Endodermal cell (in vitro differentiated cells): ENCODE results near the gene TMEM259. TPM values are rescaled to one million over a fixed set of nuclear protein-coding genes. Genes with fewer than 3 reads are reported as not detected.
A peak's percentile ranks its signal among the peaks of the same experiment; 100 is the strongest.

Experiments used
- DNase-seq: peaks from one replicate; pipeline ENCODE4 v3.0.0-alpha.2; 2017
- H3K27ac ChIP-seq: 2 replicates; pipeline ENCODE4 v1.5.1; 2013; ENCODE audit warnings: mild to moderate bottlenecking, low read depth, low read length, moderate library complexity
- H3K27me3 ChIP-seq: 2 replicates; pipeline ENCODE4 v1.6.1; 2013; ENCODE audit warnings: mild to moderate bottlenecking, low read length, moderate library complexity; ENCODE audit not compliant: insufficient read depth, control insufficient read depth, poor library complexity, severe bottlenecking
- H3K36me3 ChIP-seq: 2 replicates; pipeline ENCODE4 v1.7.0; 2013; ENCODE audit warnings: mild to moderate bottlenecking, low read length, moderate library complexity; ENCODE audit not compliant: control insufficient read depth, insufficient read depth
- H3K4me1 ChIP-seq: one replicate; pipeline ENCODE4 v1.7.0; 2013; ENCODE audit warnings: low read length; ENCODE audit not compliant: control insufficient read depth, insufficient read depth
- H3K4me3 ChIP-seq: 2 replicates; pipeline ENCODE4 v1.5.1; 2013; ENCODE audit warnings: mild to moderate bottlenecking, low read length, moderate library complexity
- H3K9ac ChIP-seq: 2 replicates; pipeline ENCODE4 v1.6.1; 2013; ENCODE audit warnings: mild to moderate bottlenecking, low read length, moderate library complexity; ENCODE audit not compliant: poor library complexity, severe bottlenecking; ENCODE audit errors: extremely low read depth
- H3K9me3 ChIP-seq: 2 replicates; pipeline ENCODE4 v1.6.1; 2013; ENCODE audit warnings: mild to moderate bottlenecking, low read length, moderate library complexity; ENCODE audit not compliant: control insufficient read depth
- H3K27ac Mint-ChIP-seq: 2 replicates; pipeline ENCODE4 v1.8.0; 2020; ENCODE audit warnings: mixed read lengths
- H3K27me3 Mint-ChIP-seq: 2 replicates; pipeline ENCODE4 v1.8.0; 2021; ENCODE audit warnings: mild to moderate bottlenecking, mixed read lengths; ENCODE audit not compliant: insufficient read depth
- H3K36me3 Mint-ChIP-seq: 2 replicates; pipeline ENCODE4 v1.8.0; 2020; ENCODE audit warnings: low read depth, mixed read lengths
- H3K4me1 Mint-ChIP-seq: 2 replicates; pipeline ENCODE4 v1.8.0; 2020; ENCODE audit warnings: mixed read lengths
- H3K4me3 Mint-ChIP-seq: 2 replicates; pipeline ENCODE4 v1.8.0; 2020; ENCODE audit warnings: mild to moderate bottlenecking, moderate library complexity, mixed read lengths
- H3K9me3 Mint-ChIP-seq: 2 replicates; pipeline ENCODE4 v1.8.0; 2020; ENCODE audit warnings: mild to moderate bottlenecking, mixed read lengths
- CTCF ChIP-seq: fragments of 200-600 bp; sonication (generic); conservative IDR thresholded peaks from 2 replicates; pipeline ENCODE4 v1.5.0; 2021; ENCODE audit warnings: antibody characterized with exemption, mild to moderate bottlenecking
- WGBS, 2 experiments: methylation state at CpG; one replicate each; pipeline versions ENCODE4 v1.1.5 to v1.1.7; 2013; ENCODE audit warnings: missing lambda C conversion rate in 2 of 2, mixed read lengths in 1 of 2; ENCODE audit not compliant: insufficient coverage in 1 of 2, insufficient read length in 1 of 2; 5-methylcytosine and 5-hydroxymethylcytosine counted together
- total RNA-seq, 2 donors: library from RNA; stranded (reverse); fragmentation: NEBNext Ultra II Directional in 1 of 2; extraction: Animal tissue kit (Norgen Biotek cat#: 25700) in 1 of 2; gene quantifications; 2 replicates in 1 of 2; 3 replicates in 1 of 2; pipeline ENCODE4 v1.2.1, GENCODE V29; 2021

TMEM259 gene
- total RNA-seq, 2 donors from 2014 or later: 157 to 176 TPM

DNA sequence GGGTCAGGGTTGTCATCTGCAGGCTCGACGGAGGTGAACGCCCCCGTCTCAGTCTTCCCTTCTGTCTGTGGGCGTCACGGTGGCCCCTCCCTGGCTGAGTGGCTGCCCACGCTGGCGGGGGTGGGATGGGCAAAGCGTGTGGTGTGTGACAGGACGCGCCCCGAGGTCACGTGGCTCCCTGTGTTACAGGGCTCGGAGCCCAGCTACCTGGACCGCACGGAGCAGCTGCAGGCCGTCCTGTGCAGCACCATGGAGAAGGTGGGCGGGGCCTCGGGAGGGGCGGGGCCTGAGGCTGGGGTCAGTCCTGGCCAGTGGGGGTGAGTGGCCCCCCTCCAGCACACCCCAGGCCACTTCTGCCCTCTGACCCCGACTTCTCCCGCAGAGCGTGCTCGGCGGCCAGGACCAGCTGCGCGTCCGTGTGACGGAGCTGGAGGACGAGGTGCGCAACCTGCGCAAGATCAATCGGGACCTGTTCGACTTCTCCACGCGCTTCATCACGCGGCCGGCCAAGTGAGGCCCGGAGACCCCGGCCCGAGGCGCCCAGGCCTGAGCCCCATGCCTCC is 27.0 kb downstream of the TMEM259 start:
- H3K4me3 ChIP-seq: no peak overlapping the region
- no peak overlapping the region for H3K9ac ChIP-seq
- peak; percentile 71 for DNase-seq
- H3K9me3 Mint-ChIP-seq: no peaks in the 10 kb centered on the region
- TF ChIP-seq CTCF: no peak
- H3K27ac Mint-ChIP-seq: no peak overlapping the region
- H3K27me3 Mint-ChIP-seq: peaks cover 28% of the 10 kb centered on the region
- H3K4me3 Mint-ChIP-seq: no peak overlapping the region
- no peak overlapping the region for H3K27ac ChIP-seq
- no peaks in the 10 kb centered on the region for H3K9me3 ChIP-seq
- peaks cover 12% of the 10 kb centered on the region for H3K36me3 Mint-ChIP-seq
- peaks cover 22% of the 10 kb centered on the region for H3K36me3 ChIP-seq
- H3K4me1 ChIP-seq: no peaks in the 10 kb centered on the region
- H3K4me1 Mint-ChIP-seq: peaks cover 4% of the 10 kb centered on the region
- peaks cover 27% of the 10 kb centered on the region for H3K27me3 ChIP-seq
- 94 to 98% methylated on average over 29 to 43 of the region's 43 CpGs for WGBS, 2 experiments

GRCh38 chr19:993361-993830 is 27.5 kb downstream of the TMEM259 start:
- Histone ChIP-seq H3K27ac (no peak overlapping the region), H3K4me3 (no peak overlapping the region), H3K9ac (no peak overlapping the region), H3K9me3 (no peaks in the 10 kb centered on the region), H3K27me3 (peaks cover 22% of the 10 kb centered on the region), H3K4me1 (no peaks in the 10 kb centered on the region), H3K36me3 (peaks cover 22% of the 10 kb centered on the region)
- Mint-ChIP-seq H3K4me1 (peaks cover 4% of the 10 kb centered on the region), H3K27ac (no peak overlapping the region), H3K4me3 (no peak overlapping the region), H3K9me3 (no peaks in the 10 kb centered on the region), H3K36me3 (peaks cover 12% of the 10 kb centered on the region), H3K27me3 (peaks cover 25% of the 10 kb centered on the region)
- no peak for TF ChIP-seq CTCF
- 92 to 96% methylated on average over 15 to 17 of the region's 17 CpGs for WGBS, 2 experiments
- no peak for DNase-seq

DNA sequence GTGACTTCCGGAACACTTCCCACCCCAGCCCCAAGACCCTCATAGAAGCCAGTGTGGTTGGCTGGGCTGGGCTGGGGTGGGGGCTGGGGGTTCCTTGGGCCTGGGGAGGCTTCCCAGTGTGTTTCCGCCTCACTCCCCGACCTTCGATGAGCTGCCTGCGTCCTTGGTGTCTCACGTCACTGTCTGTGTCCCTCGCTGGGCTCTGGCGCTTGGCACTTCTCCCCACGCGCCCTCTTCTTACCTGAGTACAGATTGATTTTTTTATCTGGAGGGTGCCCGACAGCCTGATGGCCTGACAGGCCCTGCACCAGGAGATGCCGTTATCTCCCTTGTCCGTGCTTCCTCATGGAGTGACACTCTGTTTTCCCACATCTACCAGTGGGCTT is 28.3 kb downstream of the TMEM259 start:
- DNase-seq: no peak
- Histone ChIP-seq H3K36me3 (peaks cover 22% of the 10 kb centered on the region), H3K4me1 (no peaks in the 10 kb centered on the region), H3K9me3 (no peaks in the 10 kb centered on the region), H3K9ac (no peak overlapping the region), H3K27ac (no peak overlapping the region), H3K27me3 (peaks cover 15% of the 10 kb centered on the region), H3K4me3 (no peak overlapping the region)
- peaks cover 18% of the 10 kb centered on the region for H3K27me3 Mint-ChIP-seq
- WGBS, 2 experiments: 95 to 99% methylated on average over 12 to 13 of the region's 13 CpGs
- H3K27ac Mint-ChIP-seq: no peak overlapping the region
- H3K9me3 Mint-ChIP-seq: no peaks in the 10 kb centered on the region
- TF ChIP-seq CTCF: no peak
- peaks cover 15% of the 10 kb centered on the region for H3K36me3 Mint-ChIP-seq
- no peak overlapping the region for H3K4me3 Mint-ChIP-seq
- H3K4me1 Mint-ChIP-seq: peaks cover 4% of the 10 kb centered on the region
